ENCODE results near the gene MROH7.

MROH7 gene

GRCh38 chr1:54609301-54609921, 32.2 kb upstream of the MROH7 start:
- no peak for DNase-seq (ENCODE audit: low read depth)
- TF ChIP-seq, protein P1, sequence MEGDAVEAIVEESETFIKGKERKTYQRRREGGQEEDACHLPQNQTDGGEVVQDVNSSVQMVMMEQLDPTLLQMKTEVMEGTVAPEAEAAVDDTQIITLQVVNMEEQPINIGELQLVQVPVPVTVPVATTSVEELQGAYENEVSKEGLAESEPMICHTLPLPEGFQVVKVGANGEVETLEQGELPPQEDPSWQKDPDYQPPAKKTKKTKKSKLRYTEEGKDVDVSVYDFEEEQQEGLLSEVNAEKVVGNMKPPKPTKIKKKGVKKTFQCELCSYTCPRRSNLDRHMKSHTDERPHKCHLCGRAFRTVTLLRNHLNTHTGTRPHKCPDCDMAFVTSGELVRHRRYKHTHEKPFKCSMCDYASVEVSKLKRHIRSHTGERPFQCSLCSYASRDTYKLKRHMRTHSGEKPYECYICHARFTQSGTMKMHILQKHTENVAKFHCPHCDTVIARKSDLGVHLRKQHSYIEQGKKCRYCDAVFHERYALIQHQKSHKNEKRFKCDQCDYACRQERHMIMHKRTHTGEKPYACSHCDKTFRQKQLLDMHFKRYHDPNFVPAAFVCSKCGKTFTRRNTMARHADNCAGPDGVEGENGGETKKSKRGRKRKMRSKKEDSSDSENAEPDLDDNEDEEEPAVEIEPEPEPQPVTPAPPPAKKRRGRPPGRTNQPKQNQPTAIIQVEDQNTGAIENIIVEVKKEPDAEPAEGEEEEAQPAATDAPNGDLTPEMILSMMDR (IDR thresholded peaks at IDR 0.05; ENCODE audit: control insufficient read depth, insufficient read depth, low read depth, low read length, missing control alignments), result no peak
- H3K4me3 ChIP-seq (ENCODE audit: control insufficient read depth, low read depth, low read length), result no peak overlapping the region

DNA sequence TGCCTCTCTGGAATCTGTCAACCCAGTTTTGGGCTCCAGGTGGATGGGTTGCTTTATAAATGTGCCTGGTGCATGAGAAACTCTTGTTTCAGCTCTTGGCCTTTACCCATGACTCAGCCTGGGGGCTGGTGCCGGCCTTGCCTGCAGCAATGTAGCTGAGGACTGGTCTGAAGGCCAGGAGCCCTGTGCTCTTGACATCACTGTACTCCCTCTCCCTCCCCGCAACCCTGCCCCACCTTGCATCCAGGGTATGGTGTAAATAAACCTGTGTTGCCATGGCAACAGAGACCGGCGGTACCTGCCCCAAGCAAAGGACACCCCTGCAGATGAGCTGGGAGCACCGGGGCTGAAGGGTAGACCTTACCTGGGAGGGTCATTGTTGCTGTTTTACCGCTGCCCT, 31.5 kb upstream of the MROH7 start:
- no peak overlapping the region for H3K4me3 ChIP-seq (ENCODE audit: control insufficient read depth, low read depth, low read length)
- TF ChIP-seq, protein P1 (IDR thresholded peaks at IDR 0.05; ENCODE audit: control insufficient read depth, insufficient read depth, low read depth, low read length, missing control alignments), result no peak
- no peak for DNase-seq (ENCODE audit: low read depth)

GRCh38 chr1:54610601-54611580, 30.7 kb upstream of the MROH7 start:
- TF ChIP-seq, protein P1 (IDR thresholded peaks at IDR 0.05; ENCODE audit: control insufficient read depth, insufficient read depth, low read depth, low read length, missing control alignments), result no peak

GRCh38 chr1:54611621-54612020, 30.0 kb upstream of the MROH7 start:
- DNase-seq (ENCODE audit: low read depth), result no peak
- no peak overlapping the region for H3K4me3 ChIP-seq (ENCODE audit: control insufficient read depth, low read depth, low read length)
- TF ChIP-seq, protein P1 (IDR thresholded peaks at IDR 0.05; ENCODE audit: control insufficient read depth, insufficient read depth, low read depth, low read length, missing control alignments), result no peak

More at GRCh38 chr1:54610601-54611580, 30.7 kb upstream of the MROH7 start:
- DNase-seq (ENCODE audit: low read depth), result no peak
- no peak overlapping the region for H3K4me3 ChIP-seq (ENCODE audit: control insufficient read depth, low read depth, low read length)

GRCh38 chr1:54614024-54614423, 27.6 kb upstream of the MROH7 start:
- TF ChIP-seq, protein P1 (IDR thresholded peaks at IDR 0.05; ENCODE audit: control insufficient read depth, insufficient read depth, low read depth, low read length, missing control alignments), result no peak

DNA sequence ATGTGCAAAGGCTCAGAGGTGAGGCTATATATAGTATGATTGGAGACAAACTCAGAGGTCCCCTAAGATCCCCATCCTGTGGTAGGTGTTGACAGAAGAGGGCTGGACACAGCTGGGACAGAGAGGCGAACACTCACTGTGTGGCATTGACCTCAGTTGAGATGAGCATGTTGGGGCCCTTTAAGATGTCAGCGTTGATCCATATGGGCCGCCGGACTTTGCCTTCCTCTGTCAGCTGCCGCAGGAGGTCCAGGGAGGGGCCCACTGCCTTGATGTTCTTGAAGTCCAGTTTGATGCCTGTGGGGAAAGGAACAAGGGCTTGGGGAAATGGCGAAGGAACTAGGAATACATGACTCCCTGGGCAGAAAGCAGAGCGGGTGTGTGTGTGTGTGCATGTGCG, 27.0 kb upstream of the MROH7 start:
- no peak for DNase-seq (ENCODE audit: low read depth)
- no peak overlapping the region for H3K4me3 ChIP-seq (ENCODE audit: control insufficient read depth, low read depth, low read length)
- TF ChIP-seq, protein P1 (IDR thresholded peaks at IDR 0.05; ENCODE audit: control insufficient read depth, insufficient read depth, low read depth, low read length, missing control alignments), result no peak

More at GRCh38 chr1:54614024-54614423, 27.6 kb upstream of the MROH7 start:
- H3K4me3 ChIP-seq (ENCODE audit: control insufficient read depth, low read depth, low read length), result no peak overlapping the region
- no peak for DNase-seq (ENCODE audit: low read depth)

Measured in AG09309 (cell line).